HUDEP-2 (cell line): ENCODE results near the gene ARGLU1.
"Not testable (repeated sequence)": the region's sequence is repeated elsewhere in the genome, so short reads cannot be mapped to it uniquely, and the experiment has no call there.

Source experiments
- DNase-seq, 76 experiments: peaks; one replicate each; lab custom pipeline; 2025; ENCODE audit not compliant: unreplicated experiment in 76 of 76; lab: John Stamatoyannopoulos, UW

Gene ARGLU1, protein sequence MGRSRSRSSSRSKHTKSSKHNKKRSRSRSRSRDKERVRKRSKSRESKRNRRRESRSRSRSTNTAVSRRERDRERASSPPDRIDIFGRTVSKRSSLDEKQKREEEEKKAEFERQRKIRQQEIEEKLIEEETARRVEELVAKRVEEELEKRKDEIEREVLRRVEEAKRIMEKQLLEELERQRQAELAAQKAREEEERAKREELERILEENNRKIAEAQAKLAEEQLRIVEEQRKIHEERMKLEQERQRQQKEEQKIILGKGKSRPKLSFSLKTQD

DNA sequence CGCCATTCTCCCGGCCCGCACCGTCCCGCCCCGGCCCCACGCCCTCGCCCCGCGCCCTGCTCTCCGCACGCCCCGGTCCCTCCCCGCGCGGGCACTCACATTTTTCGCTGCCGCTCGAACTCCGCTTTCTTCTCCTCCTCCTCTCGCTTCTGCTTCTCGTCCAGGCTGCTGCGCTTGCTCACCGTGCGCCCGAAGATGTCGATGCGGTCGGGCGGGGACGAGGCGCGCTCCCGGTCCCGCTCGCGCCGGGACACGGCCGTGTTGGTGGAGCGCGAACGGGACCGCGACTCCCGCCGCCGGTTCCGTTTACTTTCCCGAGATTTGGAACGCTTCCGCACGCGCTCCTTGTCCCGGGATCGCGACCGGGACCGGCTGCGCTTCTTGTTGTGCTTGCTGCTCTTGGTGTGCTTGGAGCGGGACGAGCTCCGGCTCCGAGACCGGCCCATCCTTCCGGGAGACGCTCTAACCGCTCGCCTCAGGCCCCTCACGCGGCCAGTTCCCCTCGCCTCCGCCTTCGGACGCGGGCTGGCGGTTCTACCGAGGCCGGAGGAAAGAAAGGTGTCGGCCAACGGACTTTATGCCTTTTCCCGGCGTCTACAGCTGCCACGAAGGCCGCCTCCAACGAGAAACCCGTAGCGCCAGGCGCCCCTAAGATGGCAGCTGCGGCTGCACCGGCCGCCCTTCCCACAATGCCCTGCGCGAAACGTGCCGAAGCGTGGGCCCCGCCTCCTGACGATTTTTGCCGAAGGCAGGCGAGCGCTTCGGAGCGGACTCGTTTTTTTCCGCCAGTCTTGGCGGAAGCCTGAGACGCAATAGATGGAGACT is at the start of gene ARGLU1:
ARGLU1 (minus strand) TSS at position 664 of the 825 bp plus-strand sequence; CDS start at position 446, 218 bp downstream.
- DNase-seq, result peak in 75 of 76 experiments; percentile 13 to 94 (median 83)

DNA sequence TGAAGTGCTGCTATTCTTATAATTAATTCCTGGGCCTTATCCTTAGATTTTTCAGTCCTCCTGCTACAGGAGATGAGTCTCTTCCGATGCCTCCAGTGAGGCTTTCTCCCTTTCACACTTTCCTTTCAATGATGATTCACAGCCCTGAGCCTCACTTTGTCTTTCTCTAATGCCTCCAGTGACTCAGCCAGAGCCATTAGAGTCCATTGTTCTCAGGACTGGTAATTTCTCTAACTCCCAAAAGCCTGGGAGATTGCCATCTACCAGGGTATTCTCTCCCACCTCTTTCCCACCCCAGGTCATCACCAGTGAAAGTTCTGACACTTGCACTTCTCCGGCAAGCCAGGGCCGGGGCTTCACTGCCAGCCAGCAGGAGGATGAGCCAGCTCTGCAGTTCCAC is 49.6 kb upstream of the ARGLU1 start:
- DNase-seq, result no peak

DNA sequence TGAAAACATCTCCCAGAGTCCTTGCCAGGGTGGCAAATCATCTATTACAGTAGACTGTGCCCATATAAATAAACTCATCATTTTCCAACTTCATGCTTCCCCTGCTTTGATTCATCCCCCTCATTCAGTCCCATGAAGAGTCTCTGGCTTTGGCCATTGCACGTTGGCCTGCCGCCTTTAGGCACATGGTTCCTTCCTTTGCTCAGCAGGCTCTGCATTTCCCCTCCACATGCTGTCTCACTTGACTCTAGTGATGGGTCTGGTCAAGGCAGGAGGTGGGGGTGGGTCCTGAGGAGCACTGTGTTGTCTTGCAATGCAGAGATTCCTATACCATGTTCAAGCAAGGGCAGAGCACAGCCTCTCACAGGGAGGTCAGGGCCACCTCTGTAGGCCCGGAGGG is 48.8 kb upstream of the ARGLU1 start:
- DNase-seq, result no peak

DNA sequence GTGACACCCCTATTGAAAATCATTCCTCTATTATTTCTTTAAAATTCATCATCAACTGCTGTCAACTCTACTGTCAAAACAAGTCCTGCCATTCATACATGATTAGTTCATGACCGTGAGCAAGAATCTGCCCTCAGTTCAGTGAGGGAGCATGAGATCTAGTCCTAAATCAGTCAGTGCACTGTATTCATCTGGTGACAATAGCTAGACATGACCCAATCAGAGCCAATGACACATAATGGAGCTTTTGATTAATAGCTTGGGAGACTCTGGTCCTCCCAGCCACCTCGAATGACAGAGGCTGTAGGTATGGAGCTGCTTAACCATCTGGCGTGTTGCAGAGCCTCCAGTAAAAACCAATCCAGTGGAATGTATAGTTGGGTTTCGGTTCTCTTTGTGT is 46.9 kb upstream of the ARGLU1 start:
- DNase-seq, result no peak

DNA sequence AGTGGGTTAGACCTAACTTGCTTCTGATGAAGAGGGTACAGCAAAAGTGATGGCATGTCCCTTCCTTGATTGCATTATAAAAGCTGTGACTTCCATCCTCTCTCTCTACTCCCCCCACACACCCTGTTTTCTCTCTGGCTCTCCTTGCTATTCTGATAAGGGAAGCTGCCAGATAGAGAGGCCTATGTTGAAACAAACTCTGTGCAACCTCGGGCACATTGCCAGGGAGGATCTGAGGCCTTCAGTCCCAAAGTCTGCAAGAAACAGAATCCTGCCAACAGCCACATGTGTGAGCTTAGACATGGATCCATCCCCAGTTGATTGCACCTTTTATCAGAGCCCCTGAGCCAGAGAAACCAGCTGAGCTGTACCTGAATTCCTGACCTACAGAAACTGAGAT is 44.8 kb upstream of the ARGLU1 start:
- peak in 30 of 76 experiments; percentile 1 to 51 (median 16) for DNase-seq

DNA sequence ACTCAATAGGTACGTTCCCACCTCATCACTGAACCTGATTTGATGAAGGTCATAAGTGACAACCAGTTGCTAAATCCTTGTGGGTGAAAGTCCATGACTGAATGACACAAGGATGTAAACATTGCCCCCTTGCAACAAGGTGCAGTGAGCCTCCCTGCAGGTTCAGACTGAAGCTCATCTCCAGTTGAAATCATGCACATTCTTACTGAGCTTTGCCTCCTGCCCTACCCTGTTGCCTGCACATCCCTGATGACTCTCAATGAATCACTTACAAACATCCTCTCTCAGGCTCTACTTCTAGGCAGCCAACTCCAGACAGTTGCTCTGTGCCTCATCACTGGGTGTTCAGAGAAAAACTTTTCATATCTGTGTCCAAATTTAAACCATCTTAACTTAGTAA is 42.5 kb upstream of the ARGLU1 start:
- DNase-seq, result no peak

DNA sequence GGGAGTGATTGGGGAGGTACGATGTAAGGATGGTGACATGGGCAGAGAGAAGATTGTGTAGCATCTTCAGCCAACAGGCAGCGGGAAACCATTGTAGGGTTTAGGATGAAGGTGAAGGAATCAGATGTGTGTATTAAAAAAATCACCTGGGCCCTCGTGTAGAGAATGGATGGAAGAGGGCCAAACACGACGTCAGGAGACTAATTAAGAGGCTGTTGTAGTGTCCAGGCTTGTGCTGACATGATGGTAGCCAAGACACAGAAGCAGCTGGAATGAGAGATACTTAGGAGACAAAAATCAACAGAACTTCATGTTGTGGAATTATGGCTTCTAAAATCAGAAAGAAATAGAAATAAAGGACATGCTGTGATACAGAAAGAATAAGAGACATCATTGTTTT is 41.2 kb upstream of the ARGLU1 start:
- DNase-seq, result no peak

DNA sequence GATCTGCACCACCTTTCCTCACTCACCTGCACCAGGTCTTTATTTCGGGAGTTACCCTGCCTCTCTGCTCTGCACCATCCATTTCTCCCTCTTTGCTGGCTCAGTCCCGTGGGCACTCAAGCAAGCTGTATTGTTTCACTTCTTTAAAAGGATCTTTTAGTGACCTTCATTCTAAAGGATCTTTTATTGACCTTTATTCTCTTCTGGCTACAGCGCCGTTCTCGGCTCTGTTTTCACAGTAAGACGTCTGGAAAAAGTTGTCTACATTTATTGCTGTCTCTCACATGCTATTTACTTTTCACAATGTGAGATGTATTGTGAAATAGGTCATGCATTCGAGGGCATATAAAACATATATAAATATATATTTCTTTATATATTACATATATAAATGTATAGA is 35.6 kb upstream of the ARGLU1 start:
- DNase-seq, result no peak

DNA sequence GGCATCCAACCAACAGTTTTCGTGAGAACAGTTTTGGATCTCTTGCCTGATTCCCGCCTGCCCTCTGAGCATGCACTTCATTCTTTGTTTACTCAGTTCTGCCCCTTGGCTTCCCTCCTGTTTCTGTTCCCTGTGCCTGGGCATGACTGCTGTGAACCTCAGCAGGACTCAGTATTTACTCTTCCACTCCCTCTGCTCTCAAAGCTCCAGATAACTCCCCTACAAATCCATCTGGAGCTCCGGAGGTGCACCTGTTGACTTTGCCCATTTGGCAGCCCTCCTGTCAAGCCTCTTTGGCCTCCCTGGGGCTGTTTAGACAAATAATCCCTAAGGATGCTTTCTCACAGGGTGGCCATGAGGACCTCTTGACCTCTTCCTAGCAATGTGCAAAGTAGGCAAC is 34.2 kb upstream of the ARGLU1 start:
- DNase-seq, result no peak

DNA sequence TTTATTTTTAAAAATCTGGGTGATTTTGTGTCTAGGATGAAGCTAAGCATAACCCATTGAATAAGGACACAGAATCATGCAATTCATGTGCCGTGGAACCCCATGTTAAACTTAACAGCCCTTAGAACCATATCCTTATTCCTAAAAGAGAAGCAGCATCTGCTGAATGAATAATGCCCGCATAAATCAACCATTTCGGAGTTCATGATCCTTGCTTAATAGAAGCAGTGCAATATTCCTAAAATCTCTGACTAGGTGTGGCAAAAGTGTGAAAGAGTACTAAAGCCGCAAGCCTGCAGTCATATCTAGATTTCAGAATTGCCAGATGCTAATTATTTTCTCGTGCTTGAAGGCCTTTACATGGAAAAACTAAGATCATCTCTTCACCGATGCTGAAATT is 33.6 kb upstream of the ARGLU1 start:
- DNase-seq, result no peak

DNA sequence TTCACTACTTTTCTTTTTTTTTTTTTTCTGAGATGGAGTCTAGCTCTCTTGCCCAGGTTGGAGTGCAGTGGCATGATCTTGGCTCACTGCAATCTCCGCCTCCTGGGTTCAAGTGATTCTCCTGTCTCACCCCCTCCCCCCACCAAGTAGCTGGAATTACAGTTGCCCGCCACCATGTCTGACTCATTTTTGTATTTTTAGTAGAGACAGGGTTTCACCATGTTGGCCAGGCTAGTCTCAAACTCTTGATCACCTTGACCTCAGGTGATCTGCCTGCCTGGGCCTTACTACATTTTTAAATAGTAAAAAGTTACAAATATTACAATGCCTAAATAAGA is 32.8 kb upstream of the ARGLU1 start:
- DNase-seq, result not testable (repeated sequence)

DNA sequence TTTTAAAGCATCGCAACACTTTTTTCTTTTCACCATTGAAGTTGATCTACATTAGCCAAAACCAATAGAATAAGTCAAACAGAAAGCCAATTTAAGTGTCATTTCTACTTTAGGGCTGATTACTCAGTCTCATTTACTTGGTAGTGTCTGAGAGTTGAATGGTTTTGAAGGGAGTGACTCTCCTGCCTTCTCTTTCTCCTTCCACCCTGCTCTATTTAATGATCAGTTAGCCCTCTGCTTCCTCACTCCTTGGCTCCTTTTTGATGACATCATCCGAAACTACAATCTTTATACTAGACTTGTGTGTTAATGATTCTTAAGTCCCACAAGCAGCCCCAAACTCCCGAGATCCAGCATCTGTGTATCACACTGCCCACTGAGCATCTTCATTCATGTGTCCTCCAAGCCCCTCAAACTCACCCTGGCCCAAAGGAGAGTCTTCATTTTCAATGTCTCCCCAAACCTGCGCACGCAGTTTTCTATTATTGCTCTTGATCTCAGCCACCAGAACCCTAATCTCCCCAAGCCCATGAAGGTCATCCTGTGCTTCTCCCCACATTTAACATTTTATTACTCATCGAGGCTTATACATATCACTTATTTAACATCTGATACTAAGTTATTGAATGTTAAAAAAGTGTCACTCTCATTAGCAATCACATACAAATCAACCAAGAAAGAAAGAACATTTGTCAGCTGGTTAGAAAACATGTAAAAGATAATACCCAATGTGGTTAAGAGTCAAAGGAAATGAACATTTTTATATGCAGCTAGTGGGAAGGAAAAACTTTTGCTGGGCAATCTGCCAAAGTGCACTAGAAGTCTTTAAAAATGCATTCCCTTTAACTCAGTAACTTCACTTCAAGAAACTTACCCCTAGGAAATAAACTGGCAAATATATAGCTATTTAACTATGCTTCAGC is 32.2 kb upstream of the ARGLU1 start:
- DNase-seq, result no peak

DNA sequence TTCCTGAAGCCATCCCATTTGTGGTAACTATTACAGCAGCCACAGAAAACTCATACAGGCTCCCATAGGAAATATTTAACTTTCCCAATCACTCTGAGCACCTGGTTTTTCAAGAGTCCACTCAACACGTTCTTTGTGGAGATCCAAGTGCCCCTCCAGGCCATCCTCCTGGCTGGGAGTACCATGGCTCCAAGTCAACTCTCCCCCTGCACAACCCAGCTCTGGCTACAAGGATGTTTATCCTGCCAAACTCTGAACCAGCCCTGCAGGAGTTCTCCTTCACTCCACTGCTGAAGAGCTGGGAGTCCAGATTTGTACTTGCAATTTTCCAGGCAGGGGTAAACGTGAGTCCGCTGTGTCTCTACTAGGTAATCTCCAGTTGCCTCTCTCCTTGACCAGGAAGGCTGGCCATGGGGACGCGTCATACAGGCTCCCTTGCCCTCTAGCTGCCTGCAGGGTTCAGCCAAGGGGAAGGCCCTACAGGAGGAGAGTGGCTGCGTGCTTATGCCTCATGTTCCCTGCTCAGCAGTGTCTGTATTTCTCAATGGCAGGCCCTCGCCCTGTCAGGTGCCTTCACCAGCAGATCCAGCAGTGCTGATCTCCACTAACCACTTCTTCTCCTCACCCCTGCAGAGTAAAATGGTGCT is 29.9 kb upstream of the ARGLU1 start:
- DNase-seq, result no peak

DNA sequence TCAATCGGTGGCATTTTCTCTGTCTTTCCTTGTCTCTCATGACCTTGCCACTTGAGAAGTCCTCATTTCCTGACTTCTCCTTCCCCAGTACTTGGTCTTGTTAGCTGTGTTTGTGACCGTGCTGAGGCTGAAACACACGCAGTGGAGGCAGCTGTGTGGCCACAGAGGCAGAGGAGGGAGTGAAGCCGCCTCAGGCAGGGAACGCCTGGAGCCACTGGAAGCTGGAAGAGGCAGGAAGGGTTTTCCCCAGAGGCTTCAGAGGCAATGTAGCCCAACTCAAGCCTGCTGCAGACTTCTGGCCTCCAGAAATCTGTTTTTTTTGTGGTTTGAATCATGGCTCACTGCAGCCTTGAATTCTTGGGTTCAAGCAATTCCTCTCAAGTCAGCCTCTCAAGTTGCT is 29.2 kb upstream of the ARGLU1 start:
- no peak for DNase-seq

DNA sequence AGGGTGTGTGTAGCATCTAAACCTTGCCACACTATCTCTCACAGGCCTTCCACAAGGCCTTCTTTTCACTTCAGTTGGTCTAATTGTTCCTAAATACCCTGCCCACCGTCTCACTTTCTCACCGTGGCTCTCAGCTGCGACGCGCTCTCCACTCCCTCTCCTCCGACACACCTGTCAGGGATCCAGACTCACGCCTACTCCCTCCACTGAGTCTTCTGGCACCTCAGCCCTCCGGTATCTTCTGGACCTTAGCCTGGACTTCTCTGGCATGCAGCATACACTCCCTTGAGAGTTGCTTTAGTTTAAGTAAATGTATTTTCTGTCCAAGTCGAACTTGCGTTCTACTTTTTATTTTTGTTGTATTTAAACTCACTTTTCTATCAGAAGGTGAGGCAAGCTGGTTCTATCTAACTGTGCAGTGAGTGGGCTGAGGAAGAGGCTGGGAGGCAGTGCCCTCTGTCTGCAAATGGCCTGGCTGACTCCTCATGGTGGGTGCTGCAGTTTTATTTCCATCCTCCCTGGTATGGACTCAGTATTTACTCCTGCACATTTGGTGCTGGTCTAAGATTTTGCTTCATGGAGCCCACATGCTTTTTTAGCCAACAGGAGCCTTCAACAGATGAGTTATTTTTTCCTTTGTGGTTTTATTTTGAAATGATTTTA is 28.5 kb upstream of the ARGLU1 start:
- DNase-seq, result no peak

DNA sequence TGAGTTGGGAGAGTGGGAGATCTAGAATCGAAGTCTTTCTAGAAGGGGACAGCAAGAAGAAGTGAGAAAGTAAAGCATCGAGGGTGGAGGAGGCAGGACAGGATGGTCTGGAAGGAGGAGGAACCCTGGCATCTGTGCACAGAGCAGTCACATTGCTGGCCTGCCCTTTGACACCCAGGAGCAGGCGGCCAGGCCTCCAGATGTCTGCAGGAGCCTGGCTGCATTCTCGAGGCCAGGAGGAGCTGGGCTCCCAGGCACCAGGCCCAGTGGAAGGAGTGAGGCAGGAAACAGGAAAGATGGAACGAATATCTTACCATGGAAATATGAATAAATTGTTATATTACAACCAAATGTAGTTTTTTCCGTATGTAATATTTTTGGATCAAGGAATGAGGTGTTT is 27.7 kb upstream of the ARGLU1 start:
- no peak for DNase-seq

DNA sequence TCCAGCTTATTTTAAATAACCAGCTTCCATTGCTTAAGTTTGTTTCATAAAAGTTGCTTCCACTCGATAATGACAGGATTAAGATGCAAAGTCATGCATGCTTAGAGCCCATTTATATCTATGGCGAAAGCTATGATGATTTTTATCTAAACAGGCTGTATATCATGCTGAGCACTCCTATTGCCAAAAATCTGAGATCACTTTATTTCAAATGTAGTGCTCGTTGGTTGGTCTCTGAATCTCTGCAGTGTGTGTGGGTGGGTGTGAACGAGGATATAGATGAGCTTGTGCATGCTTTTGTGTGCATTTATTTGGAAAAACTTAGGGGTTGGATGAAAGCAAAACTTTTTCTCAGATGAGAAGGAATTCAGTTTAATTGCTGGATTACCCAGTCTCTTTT is 27.0 kb upstream of the ARGLU1 start:
- no peak for DNase-seq

DNA sequence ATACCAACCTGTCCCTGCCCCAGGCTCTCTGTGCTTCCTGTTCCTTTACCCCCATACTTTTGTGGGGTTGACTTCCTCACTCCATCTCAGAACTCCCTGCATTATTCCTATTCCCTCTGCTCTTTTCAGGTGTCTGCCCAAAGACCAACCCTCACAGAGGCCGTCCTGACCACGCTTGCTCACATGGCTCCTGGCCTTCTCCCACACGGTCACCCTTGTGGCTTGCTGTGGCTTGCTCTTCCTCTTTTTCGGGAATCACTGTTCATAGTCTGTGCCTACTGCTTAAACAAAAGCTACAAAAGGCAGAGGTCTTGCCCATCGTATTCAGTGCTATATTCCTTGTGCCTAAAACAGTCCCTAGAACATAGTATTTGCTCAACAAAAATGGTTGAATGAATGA is 25.2 kb upstream of the ARGLU1 start:
- no peak for DNase-seq

DNA sequence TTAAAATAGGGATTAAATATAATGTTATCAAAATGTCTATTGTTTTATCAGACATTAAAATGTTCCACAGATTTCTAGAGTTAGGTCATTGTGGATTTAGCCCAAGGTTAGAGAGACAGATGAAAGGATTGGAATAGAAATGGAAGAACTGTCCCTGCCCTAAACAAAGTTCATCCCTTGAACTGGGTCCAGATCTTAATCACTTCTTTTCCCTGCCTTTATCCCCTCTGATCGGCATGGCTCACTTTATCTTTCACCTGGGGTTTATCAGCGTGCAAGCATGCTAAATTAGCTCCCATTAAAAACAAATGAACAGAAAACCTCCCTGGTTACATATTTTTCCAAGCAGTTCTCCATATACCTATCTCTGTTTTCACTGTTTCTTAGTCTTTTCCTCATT is 23.4 kb upstream of the ARGLU1 start:
- no peak for DNase-seq

DNA sequence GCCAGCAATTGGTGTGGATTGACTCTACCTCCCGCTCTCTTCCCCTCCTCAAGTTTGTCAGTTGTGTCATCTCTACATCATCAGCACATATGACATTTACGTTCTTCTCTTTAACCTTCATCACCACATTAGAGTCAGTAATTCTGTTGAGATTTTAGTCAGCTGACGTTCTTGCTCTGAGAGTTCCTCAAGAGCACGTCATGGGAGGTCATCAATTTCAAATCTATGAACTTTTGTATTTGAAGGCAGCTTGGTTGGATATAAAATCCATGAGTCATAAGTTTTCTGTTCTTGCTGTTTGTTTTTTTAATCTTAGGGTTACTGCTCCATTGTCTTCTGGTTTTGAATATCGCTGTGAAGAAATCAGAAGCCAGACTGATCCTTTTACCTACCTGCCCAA is 21.8 kb upstream of the ARGLU1 start:
- DNase-seq, result no peak
